Neural cell (in vitro differentiated cells): ENCODE results near the gene HLA-G. TPM values are rescaled to one million over a fixed set of nuclear protein-coding genes. Genes with fewer than 3 reads are reported as not detected.

Experiments used
- H2AFZ ChIP-seq: fragments of 200-600, 300-800 bp; sonication (generic), shearing (Covaris generic); 2 replicates; pipeline ENCODE4 v1.6.0; 2014; ENCODE audit warnings: low read depth, mild to moderate bottlenecking, antibody characterized with exemption, low read length, moderate library complexity
- H3F3A ChIP-seq: fragments of 200-600 bp; shearing (Covaris generic); 2 replicates; pipeline ENCODE4 v1.6.1; 2016; ENCODE audit warnings: mild to moderate bottlenecking, moderate library complexity, mixed read lengths, antibody characterized with exemption, low read length; ENCODE audit not compliant: insufficient read depth, poor library complexity, severe bottlenecking
- H3K27ac ChIP-seq: fragments of 200-600, 300-800 bp; sonication (generic), shearing (Covaris generic); 2 replicates; pipeline ENCODE4 v1.5.1; 2014; ENCODE audit warnings: mild to moderate bottlenecking, low read length, moderate library complexity
- H3K27me3 ChIP-seq: fragments of 300-800, 200-600 bp; sonication (generic), shearing (Covaris generic); 2 replicates; pipeline ENCODE4 v1.6.0; 2014; ENCODE audit warnings: mild to moderate bottlenecking, low read depth, low read length, moderate library complexity; ENCODE audit not compliant: insufficient read depth
- H3K36me3 ChIP-seq: fragments of 300-800, 200-600 bp; sonication (generic), shearing (Covaris generic); 2 replicates; pipeline ENCODE4 v1.5.1; 2014; ENCODE audit warnings: mild to moderate bottlenecking, antibody characterized with exemption, low read length, moderate library complexity; ENCODE audit not compliant: insufficient read depth
- H3K4me2 ChIP-seq: fragments of 300-800, 200-600 bp; sonication (generic), shearing (Covaris generic); 2 replicates; pipeline ENCODE4 v1.6.0; 2014; ENCODE audit warnings: mild to moderate bottlenecking, low read length
- H3K4me3 ChIP-seq: fragments of 300-800, 200-600 bp; sonication (generic), shearing (Covaris generic); 2 replicates; pipeline ENCODE4 v1.5.1; 2014; ENCODE audit warnings: mild to moderate bottlenecking, low read length, moderate library complexity
- H3K79me2 ChIP-seq: fragments of 200-600 bp; shearing (Covaris generic); replicated peaks from 2 replicates; pipeline ENCODE4 v1.6.0; 2014; ENCODE audit warnings: mild to moderate bottlenecking, low read length, moderate library complexity; ENCODE audit not compliant: insufficient read depth
- H3K9ac ChIP-seq: fragments of 300-800, 200-600 bp; sonication (generic), shearing (Covaris generic); 2 replicates; pipeline ENCODE4 v1.6.1; 2016; ENCODE audit warnings: mild to moderate bottlenecking, low read length, mixed read lengths
- H3K9me2 ChIP-seq: fragments of 200-600 bp; shearing (Covaris generic); 2 replicates; pipeline ENCODE4 v1.6.1; 2016; ENCODE audit warnings: mild to moderate bottlenecking, low read length, mixed read lengths; ENCODE audit not compliant: insufficient read depth
- H3K9me3 ChIP-seq: fragments of 200-600, 300-800 bp; sonication (generic), shearing (Covaris generic); 2 replicates; pipeline ENCODE4 v1.6.1; 2016; ENCODE audit warnings: mild to moderate bottlenecking, mixed run types, low read length, moderate library complexity, mixed read lengths
- H4K20me1 ChIP-seq: fragments of 200-600 bp; shearing (Covaris generic); 2 replicates; pipeline ENCODE4 v1.6.1; 2016; ENCODE audit warnings: mild to moderate bottlenecking, mixed run types; ENCODE audit not compliant: insufficient read depth
- EP300 ChIP-seq: fragments of 450-650 bp; conservative IDR thresholded peaks from 2 replicates; pipeline ENCODE4 v1.6.1; 2014; ENCODE audit warnings: antibody characterized with exemption, mild to moderate bottlenecking, moderate library complexity; ENCODE audit not compliant: poor library complexity, severe bottlenecking
- EZH2 ChIP-seq: fragments of 200-600, 300-800 bp; shearing (Covaris generic), sonication (generic); IDR thresholded peaks from 2 replicates; pipeline ENCODE4 v1.6.1; 2014; ENCODE audit warnings: antibody characterized with exemption, low read length, borderline replicate concordance, mild to moderate bottlenecking; ENCODE audit not compliant: insufficient read depth, poor library complexity, severe bottlenecking
- MXI1 ChIP-seq: fragments of 450-650 bp; conservative IDR thresholded peaks from 2 replicates; pipeline ENCODE4 v1.6.1; 2014; ENCODE audit warnings: antibody characterized with exemption, mild to moderate bottlenecking; ENCODE audit not compliant: poor library complexity, severe bottlenecking
- POLR2AphosphoS5 ChIP-seq: IDR thresholded peaks from 2 replicates; pipeline ENCODE4 v1.6.1; 2012
- RAD21 ChIP-seq: fragments of 450-650 bp; conservative IDR thresholded peaks from 2 replicates; pipeline ENCODE4 v1.6.1; 2014; ENCODE audit warnings: antibody characterized with exemption, mild to moderate bottlenecking, moderate library complexity
- REST ChIP-seq: IDR thresholded peaks from 2 replicates; pipeline ENCODE4 v1.6.1; 2012; ENCODE audit warnings: borderline replicate concordance
- SMC3 ChIP-seq: fragments of 450-650 bp; conservative IDR thresholded peaks from 2 replicates; pipeline ENCODE4 v1.6.1; 2014; ENCODE audit warnings: antibody characterized with exemption, mild to moderate bottlenecking, moderate library complexity; ENCODE audit not compliant: poor library complexity
- TAF1 ChIP-seq: IDR thresholded peaks from 2 replicates; pipeline ENCODE4 v1.6.1; 2012; ENCODE audit warnings: low read depth
- polyA plus RNA-seq: library from polyadenylated mRNA; depleted of rRNA; stranded (reverse); fragments of >200 nt; gene quantifications from 2 replicates; pipeline ENCODE4 v1.2.3, GENCODE V29; 2014
- TF ChIP-seq, protein P1 (sequence below): fragments of 450-650 bp; IDR thresholded peaks from 2 replicates; pipeline ENCODE4 v1.5.1; 2014; ENCODE audit warnings: antibody characterized with exemption, mild to moderate bottlenecking, moderate library complexity; ENCODE audit not compliant: poor library complexity, severe bottlenecking

Gene HLA-G
- polyA plus RNA-seq, 1 donor from 2014 or later, result not detected

DNA sequence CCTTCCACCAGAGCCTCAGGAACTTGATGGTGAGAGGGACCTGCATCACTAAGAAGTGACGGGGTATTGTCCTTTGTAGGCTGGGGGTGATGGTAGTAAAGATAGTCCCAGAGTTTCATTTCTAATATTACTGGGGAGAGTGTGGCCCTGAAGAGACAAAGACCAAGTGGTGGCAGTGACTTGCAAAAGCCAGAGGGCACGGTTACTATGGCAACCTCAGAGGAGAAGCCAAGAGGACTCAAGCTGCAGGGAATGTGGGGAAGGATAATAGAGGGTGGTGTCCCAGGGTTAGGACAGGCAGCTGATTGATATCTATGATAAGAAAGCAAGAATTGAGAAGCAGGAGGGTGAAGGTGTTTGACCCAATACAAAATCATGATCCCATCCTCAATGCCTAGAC lies 42.5 kb downstream of the HLA-G start:
- Histone ChIP-seq H3K9me2 (no peaks in the 10 kb centered on the region), H3K27me3 (no peaks in the 10 kb centered on the region), H4K20me1 (no peaks in the 10 kb centered on the region), H3K27ac (no peak overlapping the region), H3K4me3 (no peak overlapping the region), H3K9ac (no peak overlapping the region), H3K9me3 (no peaks in the 10 kb centered on the region), H3K79me2 (no peaks in the 10 kb centered on the region), H2AFZ (no peak overlapping the region), H3K36me3 (no peaks in the 10 kb centered on the region), H3K4me2 (no peak overlapping the region), H3F3A (no peaks in the 10 kb centered on the region)
- TF ChIP-seq EP300 (no peak), TAF1 (no peak), RAD21 (no peak), EZH2 (no peak), MXI1 (no peak), SMC3 (no peak), REST (no peak), POLR2AphosphoS5 (no peak)
- TF ChIP-seq, protein P1, sequence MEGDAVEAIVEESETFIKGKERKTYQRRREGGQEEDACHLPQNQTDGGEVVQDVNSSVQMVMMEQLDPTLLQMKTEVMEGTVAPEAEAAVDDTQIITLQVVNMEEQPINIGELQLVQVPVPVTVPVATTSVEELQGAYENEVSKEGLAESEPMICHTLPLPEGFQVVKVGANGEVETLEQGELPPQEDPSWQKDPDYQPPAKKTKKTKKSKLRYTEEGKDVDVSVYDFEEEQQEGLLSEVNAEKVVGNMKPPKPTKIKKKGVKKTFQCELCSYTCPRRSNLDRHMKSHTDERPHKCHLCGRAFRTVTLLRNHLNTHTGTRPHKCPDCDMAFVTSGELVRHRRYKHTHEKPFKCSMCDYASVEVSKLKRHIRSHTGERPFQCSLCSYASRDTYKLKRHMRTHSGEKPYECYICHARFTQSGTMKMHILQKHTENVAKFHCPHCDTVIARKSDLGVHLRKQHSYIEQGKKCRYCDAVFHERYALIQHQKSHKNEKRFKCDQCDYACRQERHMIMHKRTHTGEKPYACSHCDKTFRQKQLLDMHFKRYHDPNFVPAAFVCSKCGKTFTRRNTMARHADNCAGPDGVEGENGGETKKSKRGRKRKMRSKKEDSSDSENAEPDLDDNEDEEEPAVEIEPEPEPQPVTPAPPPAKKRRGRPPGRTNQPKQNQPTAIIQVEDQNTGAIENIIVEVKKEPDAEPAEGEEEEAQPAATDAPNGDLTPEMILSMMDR, result no peak

- no peaks in the 10 kb centered on the region for H3K79me2 ChIP-seq
- no peaks in the 10 kb centered on the region for H4K20me1 ChIP-seq
- H3K9ac ChIP-seq, result no peak overlapping the region
- no peak overlapping the region for H2AFZ ChIP-seq
- H3K9me3 ChIP-seq, result no peaks in the 10 kb centered on the region
- no peaks in the 10 kb centered on the region for H3K9me2 ChIP-seq
- no peak for TF ChIP-seq TAF1
- no peak for TF ChIP-seq EP300
- TF ChIP-seq REST, result no peak
- TF ChIP-seq, protein P1, result no peak
- no peaks in the 10 kb centered on the region for H3K27me3 ChIP-seq
- no peak overlapping the region for H3K27ac ChIP-seq
- no peak overlapping the region for H3K4me3 ChIP-seq
- no peaks in the 10 kb centered on the region for H3F3A ChIP-seq
- no peaks in the 10 kb centered on the region for H3K36me3 ChIP-seq
- no peak overlapping the region for H3K4me2 ChIP-seq
These were observed 45.2 kb downstream of the HLA-G start for GRCh38 chr6:29872791-29873190.
